T follicular helper cell (primary cell): ENCODE measurements around the gene EXOC6B.

Experiments used
- DNase-seq: peaks from one replicate; pipeline ENCODE4 v3.0.0-alpha.2; 2020; ENCODE audit warnings: low read depth

Gene EXOC6B

DNA sequence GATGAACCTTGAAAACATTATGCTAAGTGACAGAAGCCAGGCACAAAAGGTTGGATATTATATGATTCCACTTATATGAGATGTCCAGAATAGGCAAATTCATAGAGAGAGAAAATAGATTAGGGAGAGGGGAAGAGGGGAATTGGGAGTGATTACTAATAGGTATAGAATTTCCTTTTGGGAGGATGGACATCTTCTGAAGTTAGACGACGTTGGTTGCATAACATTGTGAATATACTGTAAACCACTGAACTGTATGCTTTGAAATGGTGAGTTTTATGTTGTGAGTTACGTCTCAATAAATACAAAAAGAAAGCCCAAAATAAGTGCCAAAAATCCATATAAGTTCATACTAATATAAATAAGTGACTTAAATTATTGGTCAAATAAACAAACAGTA, 659.6 kb downstream of the EXOC6B start:
- no peak for DNase-seq

DNA sequence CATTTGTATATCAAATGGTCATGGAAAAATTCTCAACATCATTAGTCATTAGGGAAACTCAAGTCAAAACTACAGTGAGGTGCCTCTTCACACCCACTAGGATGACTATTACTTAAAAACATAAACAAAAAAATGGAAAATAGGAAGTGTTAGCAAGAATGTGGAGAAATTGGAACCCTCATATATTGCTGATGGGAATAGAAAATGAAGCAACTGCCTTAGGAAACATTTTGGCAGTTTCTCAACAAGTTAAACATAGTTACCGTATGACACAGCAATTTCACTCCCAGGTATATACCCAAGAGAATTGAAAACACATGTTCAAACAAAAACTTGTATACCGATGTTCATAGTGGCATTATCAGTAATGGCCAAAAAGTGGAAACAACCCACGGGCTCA, 660.0 kb downstream of the EXOC6B start:
- no peak for DNase-seq

DNA sequence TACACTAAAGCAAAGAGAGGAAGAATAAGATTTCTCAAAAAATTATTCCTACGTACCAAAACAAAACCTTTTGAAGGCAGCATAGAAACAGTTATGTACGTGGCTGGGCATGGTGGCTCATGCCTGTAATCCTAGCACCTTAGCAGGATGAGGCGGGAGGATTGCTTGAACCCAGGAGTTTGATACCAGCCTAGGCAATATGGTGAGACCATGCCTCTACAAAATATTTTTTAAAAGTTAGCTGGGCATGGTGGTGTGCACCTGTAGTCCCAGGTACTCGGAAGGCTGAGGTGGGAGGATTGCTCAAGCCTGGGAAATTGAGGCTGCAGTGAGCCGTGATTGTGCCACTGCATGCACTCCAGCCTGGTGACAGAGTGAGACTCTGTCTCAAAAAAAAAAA, 663.3 kb downstream of the EXOC6B start:
- no peak for DNase-seq

DNA sequence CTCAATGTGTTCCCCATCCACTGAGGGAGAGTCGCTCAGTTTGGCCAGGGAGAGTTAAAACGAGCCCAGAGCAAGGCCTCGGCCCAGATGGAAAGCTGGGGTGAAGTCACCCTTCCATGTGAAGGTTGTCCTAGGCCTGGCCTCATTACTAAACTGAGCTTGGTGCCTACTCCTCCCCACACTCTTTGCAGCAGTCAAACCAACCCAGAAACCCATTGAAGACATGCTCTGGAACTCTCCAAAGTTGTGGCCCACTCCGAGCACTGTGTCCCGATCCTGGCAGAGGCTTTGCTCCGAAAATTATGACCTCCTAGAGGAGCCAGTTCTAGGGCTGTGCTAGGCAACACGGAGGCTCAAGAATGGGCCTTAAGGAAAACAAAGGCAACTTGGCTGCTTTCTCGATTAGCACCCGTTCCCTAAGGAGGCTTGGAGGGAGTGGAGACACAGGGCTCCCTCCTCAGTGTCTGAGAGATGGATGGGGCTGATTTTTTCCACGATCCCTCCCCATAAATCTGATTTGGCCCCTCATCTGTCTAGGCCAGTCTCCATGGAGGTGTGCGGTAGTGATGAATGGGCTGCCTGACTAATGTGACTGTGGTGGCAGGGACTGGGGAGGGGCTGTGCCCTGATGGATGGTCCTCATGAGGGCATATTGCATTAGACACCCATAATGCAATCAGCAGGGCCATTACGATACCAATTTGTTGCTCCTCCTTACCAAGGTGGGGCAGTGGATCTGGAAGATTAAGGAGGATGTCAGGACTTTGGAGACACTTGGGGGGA, 666.4 kb downstream of the EXOC6B start:
- no peak for DNase-seq

DNA sequence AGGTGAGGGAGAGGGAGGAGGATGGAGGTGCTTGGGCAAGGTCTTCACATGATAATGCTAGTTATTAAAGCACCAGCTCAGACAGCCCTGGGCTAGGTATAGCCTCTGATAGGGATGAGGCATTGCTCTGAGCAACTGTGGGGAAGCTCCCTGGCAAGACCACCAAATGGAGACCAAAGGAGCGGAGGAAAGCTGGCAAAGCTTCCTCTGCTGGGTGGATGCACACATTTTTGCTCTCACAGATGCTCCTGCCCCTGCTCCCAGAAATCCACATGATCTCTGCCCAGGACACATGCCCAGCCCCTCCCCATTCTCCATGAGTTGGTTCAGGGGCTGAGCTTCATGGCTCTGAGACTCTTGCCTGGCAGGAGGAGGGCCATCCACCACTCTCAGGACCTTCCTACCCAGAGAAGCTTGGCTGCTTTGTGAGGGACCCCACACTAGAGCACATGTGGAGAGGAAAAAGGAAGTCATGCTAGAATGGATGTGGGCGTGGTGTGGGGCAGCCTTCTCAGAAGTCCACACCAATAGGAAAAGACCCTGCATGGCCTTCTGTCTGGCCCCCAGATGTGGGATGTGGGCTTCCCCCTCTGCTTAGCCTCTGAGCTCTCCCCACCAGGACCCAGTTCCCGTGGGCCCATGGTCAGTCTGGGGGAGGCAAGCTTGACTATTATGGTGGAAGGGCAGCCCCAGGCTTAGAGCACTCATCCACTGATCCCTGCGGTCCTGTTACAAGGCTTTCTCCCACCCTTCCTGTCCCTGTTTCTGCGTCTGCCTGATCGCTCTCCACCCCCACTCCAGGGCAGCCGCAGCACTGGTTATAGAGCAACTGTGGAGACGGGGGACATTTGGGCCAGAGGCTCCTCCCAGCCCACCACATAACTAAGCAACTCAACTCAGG, 667.7 kb downstream of the EXOC6B start:
- no peak for DNase-seq

DNA sequence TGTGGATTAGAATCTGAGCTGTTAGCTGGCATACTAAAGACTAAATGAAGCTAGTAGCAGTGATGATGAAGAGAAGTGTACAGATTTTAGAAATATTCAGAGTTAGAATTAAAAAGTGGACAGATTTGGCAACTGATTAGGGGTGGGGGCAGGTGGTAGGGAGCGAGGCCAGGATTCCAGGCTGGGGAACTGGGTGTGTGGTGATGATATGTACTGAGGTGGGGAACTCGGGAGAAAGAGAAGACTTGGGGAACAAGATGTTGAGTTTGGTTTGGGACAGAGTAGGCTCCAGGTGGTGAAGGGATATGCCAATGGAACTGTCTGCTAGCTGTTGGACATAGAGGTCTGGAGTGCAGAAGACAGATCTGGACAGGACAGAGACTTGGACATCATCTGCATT, 669.0 kb downstream of the EXOC6B start:
- DNase-seq = no peak

DNA sequence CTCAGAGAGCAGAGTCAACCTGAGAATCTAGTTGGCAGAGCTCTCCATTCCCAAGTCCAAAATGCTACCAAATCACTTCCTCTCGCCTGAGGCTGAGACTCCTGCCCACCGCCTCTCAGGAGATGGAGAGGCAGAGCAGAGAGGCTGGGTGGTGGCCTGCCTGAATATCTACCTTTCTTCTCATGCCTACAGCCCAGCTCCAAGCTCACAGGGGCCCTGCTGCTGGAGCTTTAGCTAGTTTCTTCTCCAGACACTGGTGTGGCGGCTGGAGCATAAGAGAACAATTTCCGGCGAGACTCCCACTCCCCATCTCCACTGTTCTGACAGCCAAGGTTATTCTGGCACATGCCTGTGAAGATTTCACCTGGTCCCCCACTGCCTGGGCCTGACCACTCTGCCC, 670.1 kb downstream of the EXOC6B start:
- DNase-seq = no peak

DNA sequence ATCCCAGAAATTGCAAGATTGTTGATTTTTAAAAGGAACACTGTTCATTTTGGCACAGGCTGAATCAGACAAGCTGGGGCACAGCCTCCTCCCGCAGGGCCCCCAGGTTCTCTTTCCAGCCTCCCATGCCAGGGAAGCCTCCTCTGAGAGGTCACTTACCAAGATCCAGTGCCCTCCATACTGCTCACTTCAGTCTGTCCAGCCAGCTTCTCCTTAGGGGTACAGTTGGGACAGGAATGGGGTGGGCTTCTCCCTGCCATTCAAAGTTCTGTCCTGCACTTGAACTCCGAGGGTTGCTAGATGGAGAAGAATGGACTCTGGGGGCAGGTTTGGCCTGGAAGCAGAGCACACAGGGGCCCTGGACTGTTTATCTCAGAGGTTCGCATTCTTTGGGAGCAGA, 670.7 kb downstream of the EXOC6B start:
- DNase-seq = no peak

DNA sequence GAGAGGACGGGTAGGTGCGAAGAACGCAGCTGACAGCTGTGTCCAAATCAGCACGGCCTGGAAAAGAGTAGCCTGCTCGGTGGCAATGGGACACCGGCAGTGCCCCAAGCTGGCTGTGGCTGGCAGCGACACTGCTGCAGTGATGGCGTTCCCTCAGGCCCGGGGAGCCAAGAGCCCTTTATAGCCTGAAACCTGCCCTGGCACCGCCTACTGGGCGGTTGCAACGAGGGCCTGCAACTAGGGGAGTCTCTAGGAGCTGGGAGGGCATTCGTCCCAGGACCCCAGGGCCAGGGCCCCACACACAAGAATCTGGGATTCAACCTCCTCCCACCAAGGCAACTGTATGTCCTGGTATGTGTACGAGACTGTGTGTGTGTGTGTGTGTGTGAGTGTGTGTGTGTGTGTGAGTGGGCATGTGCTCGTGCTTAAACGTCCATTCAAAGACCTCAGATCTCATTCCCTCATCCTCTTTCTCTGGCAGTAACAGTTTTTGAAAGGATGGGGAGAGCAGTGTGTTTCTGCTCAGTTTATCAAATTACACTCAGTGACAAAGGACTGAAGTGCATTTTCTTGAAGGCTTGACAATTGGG, 671.4 kb downstream of the EXOC6B start:
- DNase-seq = no peak

DNA sequence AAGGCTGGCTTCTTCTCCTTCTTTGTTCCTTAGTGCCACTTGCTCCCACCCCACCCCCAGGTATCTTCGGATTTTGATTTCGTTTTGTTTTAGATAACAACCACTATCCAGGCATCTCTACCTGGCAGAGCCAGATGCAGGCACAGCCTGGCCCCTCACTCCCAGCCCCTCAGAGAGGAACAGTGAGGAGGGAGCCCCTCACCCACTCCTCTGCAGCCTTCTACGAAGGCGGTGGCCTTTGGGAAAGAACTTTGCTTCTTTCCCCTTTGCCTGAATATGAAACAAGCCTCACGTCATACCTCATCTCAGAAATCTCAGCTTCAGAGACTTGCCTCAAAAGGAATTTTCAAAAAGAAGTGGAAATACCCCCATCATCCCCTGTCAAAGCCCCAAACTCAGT, 671.9 kb downstream of the EXOC6B start:
- no peak for DNase-seq

DNA sequence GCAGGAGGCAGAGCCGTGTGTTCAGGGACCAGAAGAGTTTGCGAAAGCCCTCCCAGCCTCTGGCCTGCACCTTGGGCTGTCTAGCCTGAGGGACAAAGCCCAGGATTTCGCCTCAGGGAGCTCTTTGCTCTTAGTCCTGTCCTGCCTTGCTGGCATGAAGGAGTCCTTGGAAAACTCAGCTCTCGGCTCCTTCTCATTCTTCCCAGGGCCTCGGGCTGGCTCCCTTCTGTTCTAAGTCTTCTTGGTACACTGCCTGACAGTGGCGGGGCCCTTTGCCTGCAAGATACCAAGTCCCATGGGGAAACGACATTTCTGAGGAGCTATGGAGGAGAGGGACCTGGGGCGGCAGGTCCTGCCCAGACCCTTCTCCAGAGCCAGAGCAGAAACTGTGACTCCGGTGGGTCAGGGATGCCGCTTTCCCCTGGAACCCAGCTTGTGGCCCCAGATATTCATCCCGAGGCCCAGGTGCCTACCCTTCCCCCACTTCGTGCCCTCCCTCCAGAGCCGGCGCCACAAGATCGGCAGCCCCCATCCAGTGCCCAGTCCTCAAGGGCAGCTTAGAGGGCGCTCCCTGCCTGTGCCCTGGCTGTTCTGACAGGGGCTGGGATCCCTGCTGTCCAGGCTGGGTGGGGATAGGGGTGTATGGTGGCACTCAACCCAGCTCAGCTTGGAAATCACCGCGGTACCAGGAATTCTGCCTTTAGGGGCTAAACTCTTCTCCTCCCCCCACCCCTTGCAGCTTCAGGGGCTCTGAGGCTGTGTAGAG, 672.6 kb downstream of the EXOC6B start:
- no peak for DNase-seq

DNA sequence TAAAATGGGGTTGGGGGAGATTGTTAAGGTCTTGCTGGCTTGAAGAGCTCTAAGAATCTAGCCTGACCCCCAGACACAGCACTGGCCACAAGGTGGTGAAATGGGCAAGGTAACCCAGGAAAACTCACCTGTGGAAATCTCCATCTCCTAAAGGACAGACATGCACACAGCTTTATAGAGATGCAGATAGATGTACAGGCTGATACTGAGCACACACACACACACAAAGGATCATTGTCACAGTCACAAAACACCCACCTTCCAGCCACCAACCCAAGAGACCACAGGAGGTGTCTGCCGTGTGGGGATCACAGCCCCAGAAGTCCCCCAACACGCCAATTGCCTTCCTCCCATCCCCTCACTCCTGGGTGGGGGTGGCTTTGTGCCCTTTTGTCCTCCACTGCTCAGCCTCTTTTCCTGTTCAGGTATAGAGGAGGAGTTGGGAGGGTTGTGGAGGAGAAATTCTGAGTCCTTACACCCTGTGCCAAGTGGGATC, 674.9 kb downstream of the EXOC6B start:
- DNase-seq = no peak

DNA sequence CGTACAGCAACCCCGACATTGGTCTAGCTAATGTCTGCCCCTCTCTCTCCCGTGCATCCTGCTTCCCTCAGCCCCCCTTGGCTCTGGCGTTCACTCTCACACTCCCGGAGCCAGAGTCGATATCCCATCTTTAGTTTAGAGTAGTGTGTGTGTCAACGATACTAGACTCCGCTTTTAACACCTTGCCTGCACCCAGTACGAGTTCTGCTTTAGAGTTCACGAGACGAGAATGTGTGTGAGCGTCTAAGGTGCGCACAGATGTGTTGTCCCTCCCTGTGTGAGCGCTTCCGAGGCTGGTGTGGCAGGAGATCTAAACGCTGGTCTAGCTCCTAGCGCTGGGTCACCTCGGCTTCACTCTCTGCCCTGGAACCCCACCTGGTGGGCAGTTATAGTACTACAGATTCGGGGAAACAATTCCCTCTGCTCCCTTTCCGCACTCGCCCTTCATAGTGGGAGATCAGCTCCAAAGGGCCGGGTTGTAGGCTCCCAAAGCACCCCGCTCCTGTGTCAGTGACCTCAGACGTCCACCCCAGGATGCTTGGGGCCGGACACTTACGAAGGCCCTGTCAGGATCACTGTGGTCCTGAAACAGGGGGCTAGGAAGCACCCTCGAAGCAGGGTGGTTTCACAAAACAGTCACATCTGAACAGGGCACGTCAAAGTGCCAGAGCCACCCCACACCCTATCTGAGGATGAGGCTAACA, 675.5 kb downstream of the EXOC6B start:
- DNase-seq = peak; percentile 38

DNA sequence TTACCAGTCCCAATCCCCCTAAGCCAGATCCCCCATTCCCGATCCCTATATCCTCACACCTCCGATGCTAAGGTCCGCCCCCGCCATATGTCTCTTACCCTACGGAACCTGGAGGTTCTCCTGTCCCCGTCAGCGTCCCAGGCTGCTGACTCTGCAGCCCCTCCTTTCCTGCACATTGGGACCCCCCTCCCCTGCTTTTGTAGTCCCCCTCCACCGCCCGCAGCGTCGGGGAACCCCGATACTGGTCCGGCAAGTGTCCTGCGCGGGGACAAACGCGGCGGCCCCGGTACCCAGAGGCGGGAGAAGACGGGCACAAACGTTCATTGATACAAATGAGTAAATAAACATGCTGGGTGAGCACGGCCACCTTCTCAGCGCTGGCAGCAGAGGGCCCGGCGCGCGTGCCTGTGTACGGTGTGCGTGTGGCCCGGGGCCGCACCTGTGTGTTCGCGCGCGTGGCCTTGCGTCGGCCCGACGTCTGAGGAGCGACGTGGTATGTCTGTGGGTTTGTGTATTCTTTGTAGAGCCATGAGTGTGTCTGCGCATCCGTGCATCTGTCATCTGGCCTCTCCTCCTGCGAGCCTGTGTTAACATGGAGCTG, 676.2 kb downstream of the EXOC6B start:
- no peak for DNase-seq

DNA sequence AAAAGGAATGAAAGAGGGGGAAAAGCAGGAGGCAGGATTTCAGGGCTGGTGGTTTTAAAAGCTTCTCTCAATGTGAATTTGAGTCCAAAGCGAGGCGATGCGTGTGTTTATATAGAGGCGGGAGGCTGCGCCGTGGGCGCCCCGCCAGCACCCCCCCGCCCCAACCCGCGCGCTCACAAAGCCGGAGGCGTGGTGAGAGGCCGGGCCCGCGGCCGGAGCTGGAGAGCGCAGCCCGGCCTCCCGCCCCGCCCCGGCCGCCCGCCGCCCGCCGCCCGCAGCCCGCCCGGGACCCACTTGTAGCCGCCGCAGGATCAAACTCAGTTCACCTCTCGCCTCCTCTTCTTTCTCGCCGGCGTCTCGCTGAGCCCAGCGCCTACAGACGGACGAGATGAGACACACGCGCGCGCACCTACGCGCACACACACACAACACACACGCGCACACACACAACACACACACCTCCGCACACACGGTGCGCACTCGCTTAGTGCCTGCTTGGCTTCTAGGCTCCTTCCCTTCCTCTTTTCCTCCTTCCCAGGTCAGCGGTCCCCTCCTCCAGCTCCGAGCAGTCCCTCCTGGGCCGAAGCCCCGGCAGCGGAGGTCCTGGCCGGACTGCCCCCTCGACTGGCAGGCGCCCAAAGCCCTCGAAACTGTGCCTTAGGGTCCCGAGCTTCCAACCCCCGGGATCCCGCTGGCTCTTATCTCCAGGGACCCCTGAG, 676.8 kb downstream of the EXOC6B start:
- DNase-seq = no peak

DNA sequence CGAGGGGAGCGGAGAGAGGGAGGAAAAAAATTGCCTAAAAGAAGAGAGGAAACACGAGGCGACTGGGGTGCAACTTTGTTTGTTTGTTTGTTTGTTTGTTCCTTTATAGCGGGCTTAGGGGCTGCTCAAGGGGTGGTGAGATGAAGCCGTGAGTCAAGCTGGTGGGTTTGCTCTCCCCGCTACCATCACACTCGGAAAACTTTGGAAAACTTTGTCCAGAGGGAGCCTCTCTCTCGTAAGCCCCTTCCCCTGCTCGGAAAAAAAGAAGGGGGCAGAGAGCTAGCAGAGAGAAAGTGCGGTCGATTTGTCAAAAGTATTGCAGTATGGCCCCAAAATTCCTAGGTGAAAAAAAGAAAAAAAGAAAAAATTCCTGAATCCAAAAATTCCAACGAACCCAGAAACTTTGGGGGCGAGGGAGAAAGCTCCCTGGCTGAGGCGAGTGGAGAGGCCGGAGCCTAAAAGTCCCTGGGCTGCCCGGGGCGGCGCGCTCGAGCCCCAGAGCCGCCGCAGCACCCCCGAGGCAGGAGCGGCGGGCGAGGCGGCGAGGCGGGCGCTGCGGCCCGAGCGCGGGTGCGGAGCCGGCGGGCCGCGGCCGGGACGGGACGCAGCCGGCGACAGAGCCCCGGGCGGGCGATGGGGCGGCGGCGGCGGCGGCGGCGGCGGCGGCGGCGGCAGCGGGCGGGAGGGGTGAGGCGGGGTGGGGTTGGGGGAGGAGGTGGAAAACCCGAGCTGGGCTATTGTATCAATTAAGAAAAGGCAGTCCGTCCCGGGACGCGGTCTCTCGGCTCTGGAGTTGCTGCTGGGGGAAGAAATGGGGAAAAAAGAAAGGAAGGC, 677.6 kb downstream of the EXOC6B start:
- no peak for DNase-seq

DNA sequence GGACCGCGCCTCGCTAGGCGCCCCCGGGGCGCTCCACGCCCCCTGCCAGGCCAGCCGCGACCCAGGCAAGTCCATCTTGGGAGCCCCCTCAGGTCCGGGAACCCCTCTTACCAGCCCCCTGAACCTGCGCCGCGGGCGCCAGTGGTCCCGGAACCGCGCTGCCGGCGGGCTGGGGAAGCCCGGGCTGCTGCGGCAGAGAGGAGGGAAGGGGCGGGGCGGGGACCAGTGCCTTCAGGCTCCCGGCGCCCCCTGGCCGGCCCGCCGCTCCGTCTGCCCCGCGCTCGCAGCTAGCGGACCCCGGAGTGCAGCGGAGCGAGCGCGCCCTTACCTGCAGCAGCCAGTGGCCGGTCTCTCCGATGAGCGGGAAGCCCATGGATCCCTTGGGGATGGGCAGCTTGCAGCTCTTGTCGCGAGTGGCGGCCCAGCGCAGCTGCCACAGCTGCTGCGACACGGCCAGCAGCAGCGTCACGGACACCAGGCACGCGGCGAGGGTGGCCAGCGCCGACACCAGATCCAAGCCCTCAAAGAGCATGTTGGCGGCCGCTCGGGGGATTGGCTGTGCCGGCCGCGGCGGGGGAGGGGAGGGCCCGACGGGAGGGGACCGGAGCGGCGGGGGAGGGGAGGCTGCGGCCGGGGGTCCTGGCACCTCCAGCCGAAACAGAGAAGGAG, 678.4 kb downstream of the EXOC6B start, which contains the start of gene CYP26B1:
Gene CYP26B1 (minus strand): TSS at position 560 of the 669 bp plus-strand sequence. CDS start 28 bp downstream, at position 532.
- no peak for DNase-seq
